Prostate gland (tissue), 2 donors: ENCODE data around the gene ONECUT2.

Experiments
- POLR2AphosphoS5 ChIP-seq: sonication (generic); formaldehyde crosslinking; IDR thresholded peaks from one replicate; pipeline ENCODE4 v1.6.1; 2017; ENCODE audit warnings: antibody characterized with exemption
- TF ChIP-seq, protein P1 (sequence below), 4 experiments: fragments of 200-600 bp in 2 of 4; fragments of 450-650 bp in 2 of 4; sonication (generic) in 2 of 4; IDR thresholded peaks; 1 replicate in 3 of 4; 2 replicates in 1 of 4; pipeline ENCODE4 v1.5.1; 2016 to 2019; ENCODE audit warnings: antibody characterized with exemption in 4 of 4, mild to moderate bottlenecking in 2 of 4, moderate library complexity in 2 of 4

DNA sequence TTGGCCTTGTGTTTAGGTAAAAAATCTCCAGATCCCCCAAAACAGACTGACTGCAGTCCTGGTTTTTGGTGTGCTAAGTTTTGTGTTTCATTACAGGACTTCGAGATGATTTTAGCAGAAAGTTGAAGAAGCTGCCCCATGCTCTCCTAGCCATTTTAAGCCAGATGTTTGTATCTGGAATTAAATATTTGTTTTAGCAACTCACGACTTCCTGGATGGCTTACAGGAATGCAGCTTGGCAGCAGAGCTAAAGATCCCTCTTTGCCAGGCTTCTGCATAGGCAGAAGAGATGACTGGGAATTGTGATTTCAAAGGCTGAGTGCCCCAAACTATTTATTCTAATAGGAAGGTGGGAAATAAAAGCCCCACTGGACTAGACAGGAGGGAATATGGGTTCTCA, 31.1 kb downstream of the ONECUT2 start:
- TF ChIP-seq POLR2AphosphoS5: no peak
- TF ChIP-seq, protein P1, sequence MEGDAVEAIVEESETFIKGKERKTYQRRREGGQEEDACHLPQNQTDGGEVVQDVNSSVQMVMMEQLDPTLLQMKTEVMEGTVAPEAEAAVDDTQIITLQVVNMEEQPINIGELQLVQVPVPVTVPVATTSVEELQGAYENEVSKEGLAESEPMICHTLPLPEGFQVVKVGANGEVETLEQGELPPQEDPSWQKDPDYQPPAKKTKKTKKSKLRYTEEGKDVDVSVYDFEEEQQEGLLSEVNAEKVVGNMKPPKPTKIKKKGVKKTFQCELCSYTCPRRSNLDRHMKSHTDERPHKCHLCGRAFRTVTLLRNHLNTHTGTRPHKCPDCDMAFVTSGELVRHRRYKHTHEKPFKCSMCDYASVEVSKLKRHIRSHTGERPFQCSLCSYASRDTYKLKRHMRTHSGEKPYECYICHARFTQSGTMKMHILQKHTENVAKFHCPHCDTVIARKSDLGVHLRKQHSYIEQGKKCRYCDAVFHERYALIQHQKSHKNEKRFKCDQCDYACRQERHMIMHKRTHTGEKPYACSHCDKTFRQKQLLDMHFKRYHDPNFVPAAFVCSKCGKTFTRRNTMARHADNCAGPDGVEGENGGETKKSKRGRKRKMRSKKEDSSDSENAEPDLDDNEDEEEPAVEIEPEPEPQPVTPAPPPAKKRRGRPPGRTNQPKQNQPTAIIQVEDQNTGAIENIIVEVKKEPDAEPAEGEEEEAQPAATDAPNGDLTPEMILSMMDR (IDR thresholded peaks at IDR 0.05): no peak
